Measurements from ENCODE around the gene KANSL1. TPM values are rescaled to one million over a fixed set of nuclear protein-coding genes. Genes with fewer than 3 reads are reported as not detected.

The KANSL1 gene
- total RNA-seq, 1 donor: 171 TPM

GRCh38 chr17:46001390-46002310 is 191.6 kb downstream of the KANSL1 start:
- no peak for TF ChIP-seq CTCF (IDR thresholded peaks at IDR 0.05; ENCODE audit: insufficient read depth, low read depth, low read length)
- H3K4me3 ChIP-seq (ENCODE audit: low read depth, low read length): no peak overlapping the region
- no peak for DNase-seq (ENCODE audit: low read depth)

GRCh38 chr17:46000757-46001156 is 192.5 kb downstream of the KANSL1 start:
- no peak for DNase-seq (ENCODE audit: low read depth)
- no peak for TF ChIP-seq CTCF (IDR thresholded peaks at IDR 0.05; ENCODE audit: insufficient read depth, low read depth, low read length)
- no peak overlapping the region for H3K4me3 ChIP-seq (ENCODE audit: low read depth, low read length)

- no peak for TF ChIP-seq CTCF (IDR thresholded peaks at IDR 0.05; ENCODE audit: insufficient read depth, low read depth, low read length)
- no peak overlapping the region for H3K4me3 ChIP-seq (ENCODE audit: low read depth, low read length)
- no peak for DNase-seq (ENCODE audit: low read depth)
These were observed 192.9 kb downstream of the KANSL1 start for GRCh38 chr17:46000292-46000691.

GRCh38 chr17:45999900-46000290 is 193.3 kb downstream of the KANSL1 start:
- TF ChIP-seq CTCF (IDR thresholded peaks at IDR 0.05; ENCODE audit: insufficient read depth, low read depth, low read length): no peak
- DNase-seq (ENCODE audit: low read depth): no peak

GRCh38 chr17:45998987-45999899 is 194.0 kb downstream of the KANSL1 start, which contains the start of gene STH:
STH (plus strand) TSS chr17:45999250; CDS start chr17:45999280, 30 bp downstream.
- H3K4me3 ChIP-seq (ENCODE audit: low read depth, low read length): no peak within 1 kb of the TSS
- no peak for TF ChIP-seq CTCF (IDR thresholded peaks at IDR 0.05; ENCODE audit: insufficient read depth, low read depth, low read length)
- no peak for DNase-seq (ENCODE audit: low read depth)

More at GRCh38 chr17:45999900-46000290, 193.3 kb downstream of the KANSL1 start:
- H3K4me3 ChIP-seq (ENCODE audit: low read depth, low read length): no peak overlapping the region

GRCh38 chr17:45997624-45998023 is 195.6 kb downstream of the KANSL1 start:
- DNase-seq (ENCODE audit: low read depth): no peak
- TF ChIP-seq CTCF (IDR thresholded peaks at IDR 0.05; ENCODE audit: insufficient read depth, low read depth, low read length): no peak
- H3K4me3 ChIP-seq (ENCODE audit: low read depth, low read length): no peak overlapping the region
